HG02870 (cell line): Measurements from ENCODE around the gene RTN4RL2.

ENCODE experiments used
- ATAC-seq: cut with Tn5 transposase; IDR thresholded peaks from one replicate; pipeline ENCODE4 v1.9.1; 2021; ENCODE audit warnings: mild to moderate bottlenecking, moderate library complexity; ENCODE audit not compliant: unreplicated experiment

RTN4RL2 gene

GRCh38 chr11:57479911-57480310, 19.6 kb downstream of the RTN4RL2 start:
- no peak for ATAC-seq

GRCh38 chr11:57480409-57481137, 20.2 kb downstream of the RTN4RL2 start:
- peak; percentile 35 for ATAC-seq

- no peak for ATAC-seq
These were observed 21.0 kb downstream of the RTN4RL2 start for GRCh38 chr11:57481315-57481714.

- no peak for ATAC-seq
These were observed 21.8 kb downstream of the RTN4RL2 start for GRCh38 chr11:57481915-57482781.

- no peak for ATAC-seq
These were observed 22.6 kb downstream of the RTN4RL2 start for GRCh38 chr11:57482782-57483561.

GRCh38 chr11:57483562-57483918, 23.2 kb downstream of the RTN4RL2 start:
- ATAC-seq, result no peak

- ATAC-seq, result no peak
These were observed 23.9 kb downstream of the RTN4RL2 start for GRCh38 chr11:57484141-57484710.

- no peak for ATAC-seq
These were observed 25.1 kb downstream of the RTN4RL2 start for GRCh38 chr11:57485217-57485990.

GRCh38 chr11:57487021-57487778, 26.9 kb downstream of the RTN4RL2 start:
- ATAC-seq, result no peak

GRCh38 chr11:57487920-57488659, 27.8 kb downstream of the RTN4RL2 start:
- ATAC-seq, result no peak

GRCh38 chr11:57490456-57491248, 30.3 kb downstream of the RTN4RL2 start:
- no peak for ATAC-seq

- no peak for ATAC-seq
These were observed 31.2 kb downstream of the RTN4RL2 start for GRCh38 chr11:57491371-57492061.

GRCh38 chr11:57493507-57494503, 33.5 kb downstream of the RTN4RL2 start:
- peak; percentile 68 for ATAC-seq

GRCh38 chr11:57496109-57496820, 35.9 kb downstream of the RTN4RL2 start:
- ATAC-seq, result no peak
